GM10266 (cell line): ENCODE measurements around the gene SYTL2.

Experiments used
- DNase-seq: peaks from one replicate; pipeline ENCODE4 v3.0.0; 2012; ENCODE audit errors: extremely low spot score
- TF ChIP-seq, protein P1 (sequence below): IDR thresholded peaks from 2 replicates; pipeline ENCODE4 v1.5.1; 2012; ENCODE audit warnings: mild to moderate bottlenecking, low read depth; ENCODE audit not compliant: control insufficient read depth, insufficient read depth; ENCODE audit errors: missing control alignments

Gene SYTL2

DNA sequence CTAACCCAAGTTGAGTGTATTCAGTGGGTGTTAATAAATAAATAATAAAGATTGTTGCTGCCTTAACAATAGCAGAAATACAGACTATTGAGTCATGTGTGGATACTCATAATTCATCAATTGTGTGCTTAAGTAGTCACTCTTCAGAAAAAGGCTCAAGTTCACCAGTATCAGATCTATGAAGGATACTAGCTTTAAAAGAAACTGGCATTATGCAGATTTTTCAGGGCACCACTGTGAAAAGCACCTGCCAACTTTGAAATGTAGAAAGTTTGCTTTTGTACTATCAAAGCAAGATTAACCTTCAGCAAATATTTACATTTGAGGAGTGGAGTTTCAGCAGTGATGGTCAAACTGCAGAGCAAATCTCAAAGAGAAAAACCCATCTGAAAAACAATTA, 20.1 kb upstream of the SYTL2 start:
- no peak for DNase-seq
- TF ChIP-seq, protein P1, sequence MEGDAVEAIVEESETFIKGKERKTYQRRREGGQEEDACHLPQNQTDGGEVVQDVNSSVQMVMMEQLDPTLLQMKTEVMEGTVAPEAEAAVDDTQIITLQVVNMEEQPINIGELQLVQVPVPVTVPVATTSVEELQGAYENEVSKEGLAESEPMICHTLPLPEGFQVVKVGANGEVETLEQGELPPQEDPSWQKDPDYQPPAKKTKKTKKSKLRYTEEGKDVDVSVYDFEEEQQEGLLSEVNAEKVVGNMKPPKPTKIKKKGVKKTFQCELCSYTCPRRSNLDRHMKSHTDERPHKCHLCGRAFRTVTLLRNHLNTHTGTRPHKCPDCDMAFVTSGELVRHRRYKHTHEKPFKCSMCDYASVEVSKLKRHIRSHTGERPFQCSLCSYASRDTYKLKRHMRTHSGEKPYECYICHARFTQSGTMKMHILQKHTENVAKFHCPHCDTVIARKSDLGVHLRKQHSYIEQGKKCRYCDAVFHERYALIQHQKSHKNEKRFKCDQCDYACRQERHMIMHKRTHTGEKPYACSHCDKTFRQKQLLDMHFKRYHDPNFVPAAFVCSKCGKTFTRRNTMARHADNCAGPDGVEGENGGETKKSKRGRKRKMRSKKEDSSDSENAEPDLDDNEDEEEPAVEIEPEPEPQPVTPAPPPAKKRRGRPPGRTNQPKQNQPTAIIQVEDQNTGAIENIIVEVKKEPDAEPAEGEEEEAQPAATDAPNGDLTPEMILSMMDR, result no peak

DNA sequence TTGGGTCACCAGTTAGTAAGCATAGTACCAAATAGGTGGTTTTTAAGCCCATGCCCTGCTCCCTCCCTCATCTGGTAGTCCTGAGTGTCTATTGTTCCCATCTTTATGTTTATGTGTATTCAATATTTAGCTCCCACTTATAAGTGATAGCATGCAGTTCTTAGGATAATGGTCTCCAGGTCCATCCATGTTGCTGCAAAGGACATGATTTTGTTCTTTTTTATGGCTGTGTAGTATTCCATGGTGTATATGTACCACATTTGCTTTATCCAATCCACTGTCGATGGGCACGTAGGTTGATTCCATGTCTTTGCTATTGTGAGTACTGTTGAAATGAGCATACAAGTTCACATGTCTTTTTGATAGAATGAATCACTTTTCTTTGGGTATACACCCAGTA, 18.2 kb upstream of the SYTL2 start:
- no peak for DNase-seq
- TF ChIP-seq, protein P1, result no peak

DNA sequence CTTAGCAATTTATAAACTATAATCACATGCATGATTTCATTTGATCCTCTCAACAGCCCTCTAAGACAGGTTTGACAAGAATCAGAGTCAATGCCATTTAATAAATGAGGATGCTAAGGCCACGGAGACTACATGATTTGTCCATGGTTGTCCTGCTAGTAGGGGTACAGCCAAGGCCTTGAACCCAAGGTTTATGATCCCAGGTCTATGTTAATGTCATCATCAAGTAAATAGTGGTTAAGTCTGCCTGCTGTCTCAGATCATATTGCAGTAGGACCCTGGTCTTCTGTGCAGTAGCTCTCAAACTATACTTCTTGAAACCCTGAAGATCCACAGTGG, 17.7 kb upstream of the SYTL2 start:
- DNase-seq, result no peak
- TF ChIP-seq, protein P1, result no peak

DNA sequence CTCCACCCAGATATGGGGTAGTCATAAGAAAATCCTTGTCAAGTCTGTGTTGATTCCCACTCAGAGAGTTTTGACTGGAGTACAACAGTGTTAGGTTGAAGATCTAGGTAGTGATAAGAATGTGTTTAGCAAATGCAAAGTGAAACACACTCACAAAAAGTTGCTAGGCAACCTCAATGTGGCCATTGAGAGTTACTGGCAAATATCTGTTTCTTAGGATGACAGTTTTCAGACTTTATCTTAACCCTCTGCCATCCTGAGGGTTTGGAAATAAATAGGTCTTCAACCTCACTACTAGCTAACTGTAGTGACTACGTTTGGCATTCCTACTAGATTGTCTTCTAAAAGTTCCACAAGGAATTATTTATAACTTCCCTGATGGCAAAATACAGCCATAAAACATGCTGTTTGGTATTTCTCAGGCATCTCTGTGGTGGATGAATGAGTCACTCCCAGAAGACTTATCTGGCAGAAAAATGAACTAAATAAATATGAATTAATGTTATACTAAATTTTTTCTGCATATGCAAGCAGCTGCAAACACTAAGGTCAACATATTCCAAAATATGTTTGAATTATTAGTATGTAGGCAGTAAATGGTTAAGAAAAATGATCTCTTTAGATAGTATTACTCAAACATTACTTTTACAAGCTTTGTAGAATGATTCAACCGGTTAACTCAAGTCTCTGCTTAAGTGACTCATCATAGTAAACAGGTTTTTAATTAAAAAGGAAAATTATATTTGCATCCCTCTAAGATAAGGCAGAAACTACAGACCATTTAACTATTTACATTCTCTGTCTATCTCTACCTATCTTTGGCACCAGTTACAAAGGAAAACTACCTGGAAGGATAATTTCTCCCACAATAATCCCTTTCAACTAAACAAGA, 17.1 kb upstream of the SYTL2 start:
- TF ChIP-seq, protein P1, result no peak
- no peak for DNase-seq

DNA sequence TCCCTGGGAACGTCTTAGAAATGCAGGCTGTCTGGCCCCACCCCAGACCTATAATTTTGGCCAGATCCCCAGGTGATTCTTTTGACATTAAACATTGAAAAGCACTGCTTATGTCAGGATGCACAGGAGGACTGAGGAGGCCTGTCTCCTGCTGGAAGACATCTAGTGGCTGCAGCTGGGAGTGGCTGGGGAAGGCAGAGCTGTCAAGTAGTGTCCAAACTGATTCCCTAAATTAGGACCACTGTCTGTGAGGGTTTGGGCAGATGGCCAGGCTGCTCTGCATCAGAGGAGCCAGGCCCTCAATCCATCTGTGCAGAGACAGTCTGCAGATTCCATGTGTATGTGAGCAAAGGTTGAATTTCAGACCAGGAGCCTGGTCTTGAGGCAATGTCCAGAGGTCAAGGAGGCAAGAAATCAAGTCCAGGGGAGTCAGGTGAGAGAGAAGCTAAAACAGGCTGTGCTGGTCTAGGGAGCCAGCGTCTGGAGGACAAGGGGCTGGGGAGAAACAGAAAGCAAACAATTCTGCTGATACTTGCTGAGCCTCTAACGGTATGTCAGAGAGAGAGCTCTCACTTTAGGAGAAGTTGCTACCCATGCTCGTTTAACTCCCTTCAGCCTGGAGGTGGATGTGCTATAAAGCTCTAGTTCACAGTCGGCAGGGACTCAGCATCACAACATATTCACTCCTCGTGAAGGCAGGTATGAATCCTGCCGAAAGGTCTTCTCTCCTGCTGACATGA, 15.3 kb upstream of the SYTL2 start:
- DNase-seq, result no peak
- TF ChIP-seq, protein P1, result peak; percentile 29

DNA sequence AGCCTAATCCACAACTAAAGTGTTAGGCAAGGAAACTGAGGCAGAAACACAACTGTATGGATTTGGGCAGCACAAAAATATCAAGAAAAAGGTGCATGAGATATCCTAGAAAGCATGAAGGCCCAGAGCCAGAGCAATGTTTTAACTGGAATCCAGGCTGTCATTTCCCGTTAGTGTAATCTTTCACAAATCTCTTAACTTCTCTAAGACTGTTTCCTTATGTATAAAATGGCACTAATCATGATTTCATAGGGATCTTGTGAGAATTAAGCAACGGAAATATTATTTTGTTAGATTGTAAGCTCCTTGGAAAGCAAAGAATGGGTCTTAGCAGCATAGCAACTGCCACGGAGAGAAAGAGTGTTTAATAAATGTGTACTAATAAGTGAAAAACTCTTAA, 14.7 kb upstream of the SYTL2 start:
- TF ChIP-seq, protein P1, result no peak

DNA sequence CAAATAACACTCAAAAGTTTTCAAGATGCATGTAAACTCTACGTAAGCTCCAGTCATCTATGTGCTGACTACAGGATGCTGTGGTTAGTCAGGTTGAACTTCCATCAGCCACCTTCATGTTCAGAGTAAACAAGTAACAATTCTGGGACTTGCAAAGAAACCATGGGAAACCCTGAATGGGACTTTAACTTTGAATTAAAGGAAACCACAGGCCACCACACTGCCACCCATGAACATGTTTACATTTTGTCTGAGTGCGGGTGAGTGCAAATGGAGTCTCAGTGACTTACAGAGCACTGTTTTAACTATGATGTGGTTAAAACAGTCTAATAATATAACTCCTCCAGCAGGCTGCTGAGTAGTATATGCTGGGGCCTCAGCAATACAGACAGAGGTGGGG, 12.9 kb upstream of the SYTL2 start:
- TF ChIP-seq, protein P1, result no peak
- no peak for DNase-seq

More for the DNA sequence above, 14.7 kb upstream of the SYTL2 start:
- DNase-seq, result no peak
